Cerebellar nuclear complex (tissue), 1 donor: ENCODE results near the gene FAF1.
A peak's percentile ranks its signal among the peaks of the same experiment; 100 is the strongest.

ENCODE experiments used
- DNase-seq, 2 experiments: peaks; one replicate each; lab custom pipeline; 2025; lab: John Stamatoyannopoulos, UW

FAF1 gene

DNA sequence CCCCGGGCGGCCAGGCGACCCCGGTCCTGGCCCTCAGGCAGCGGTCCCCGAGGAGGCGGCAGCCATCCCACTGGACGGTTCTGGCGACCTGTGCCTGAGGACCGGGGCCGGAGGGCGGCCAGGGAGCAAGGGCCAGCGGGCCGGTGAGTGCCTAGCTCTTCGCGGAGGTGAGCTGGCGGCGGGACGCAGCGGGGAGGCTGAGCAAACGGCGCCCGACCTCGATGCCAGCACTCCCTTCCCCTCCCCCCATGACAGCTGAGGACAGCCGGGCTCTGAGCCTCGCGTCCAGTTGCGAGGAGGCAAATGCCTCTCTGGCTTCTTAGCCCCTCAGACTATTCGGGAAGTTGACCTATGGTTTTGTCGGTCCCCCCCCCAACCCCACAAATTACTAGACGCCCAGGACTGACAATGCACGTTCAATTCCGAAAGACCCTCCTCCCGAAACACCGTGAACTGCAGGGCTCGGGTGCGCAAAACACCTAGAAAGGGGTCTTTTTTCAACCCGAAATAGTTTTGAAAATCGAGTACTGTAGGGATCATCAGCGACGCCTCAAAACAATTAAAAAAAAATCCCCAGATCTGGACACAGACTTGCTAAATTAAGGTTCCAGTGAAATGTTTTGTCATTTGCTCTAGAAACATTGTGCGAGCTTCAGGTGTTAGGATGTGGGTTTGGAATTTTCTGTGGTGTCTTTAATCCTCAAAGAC lies 18.2 kb upstream of the FAF1 start:
- no peak for DNase-seq

DNA sequence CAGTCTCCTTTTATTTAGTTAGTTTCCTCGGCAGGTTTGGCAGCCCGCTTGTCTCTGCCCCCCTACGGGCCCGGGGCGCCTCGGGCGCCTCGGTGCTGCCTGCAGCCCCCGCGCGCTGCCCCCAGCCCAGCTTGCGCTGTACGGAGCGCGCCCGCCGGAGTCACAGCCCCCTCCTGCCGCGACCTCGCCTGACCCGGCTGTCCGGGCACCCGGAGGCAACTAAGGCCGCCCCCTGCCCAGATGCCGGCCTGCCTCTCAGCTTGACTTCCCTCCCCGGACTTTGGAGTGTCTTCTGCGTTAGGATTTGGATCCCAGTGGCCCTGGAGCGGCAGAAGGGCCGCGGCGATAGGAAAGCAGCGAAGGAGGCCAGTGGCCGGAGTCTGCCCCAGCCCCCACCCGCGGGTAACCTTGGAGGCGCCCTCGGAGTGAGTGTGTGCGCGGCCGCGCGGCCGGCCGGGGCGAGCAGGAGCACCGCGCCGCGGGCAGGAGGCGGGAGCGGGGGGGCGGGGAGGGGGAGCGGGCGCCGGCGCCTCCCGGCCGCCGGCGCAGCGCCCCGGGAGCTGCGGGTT lies 17.6 kb upstream of the FAF1 start:
- DNase-seq: no peak

DNA sequence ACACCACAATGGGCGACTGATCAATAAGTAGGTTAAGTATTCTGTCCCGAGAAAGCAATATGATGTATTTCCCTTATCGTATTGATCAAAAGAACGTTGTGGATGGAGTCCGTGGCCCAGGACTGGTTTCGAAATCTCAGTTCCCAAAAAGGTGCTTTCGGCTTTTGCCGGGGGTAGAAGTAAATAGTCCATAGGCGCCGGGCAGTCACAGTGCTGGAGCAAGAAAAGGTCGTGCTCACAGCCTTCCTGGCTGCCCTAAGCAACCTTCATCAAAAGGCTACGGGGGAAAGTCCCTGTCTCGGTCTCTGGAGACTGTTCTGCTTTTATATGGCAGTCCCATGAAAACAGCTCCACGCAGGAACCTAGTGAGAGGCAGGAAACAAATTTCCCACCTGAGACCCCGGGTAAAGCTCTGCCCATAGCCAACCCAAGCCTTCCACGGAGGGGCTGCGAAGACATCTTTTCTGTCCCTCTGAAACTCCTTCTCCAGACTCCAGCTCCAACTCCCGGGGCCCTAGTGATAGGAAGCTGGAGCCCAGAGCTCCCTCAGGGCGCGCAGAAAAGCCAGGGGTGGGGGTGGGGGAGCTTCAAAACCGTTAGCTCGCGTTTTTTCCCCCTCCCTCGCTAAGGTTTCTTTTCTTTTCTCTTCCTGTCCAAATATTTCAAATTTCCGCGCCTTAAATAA lies 17.0 kb upstream of the FAF1 start:
- DNase-seq: no peak

DNA sequence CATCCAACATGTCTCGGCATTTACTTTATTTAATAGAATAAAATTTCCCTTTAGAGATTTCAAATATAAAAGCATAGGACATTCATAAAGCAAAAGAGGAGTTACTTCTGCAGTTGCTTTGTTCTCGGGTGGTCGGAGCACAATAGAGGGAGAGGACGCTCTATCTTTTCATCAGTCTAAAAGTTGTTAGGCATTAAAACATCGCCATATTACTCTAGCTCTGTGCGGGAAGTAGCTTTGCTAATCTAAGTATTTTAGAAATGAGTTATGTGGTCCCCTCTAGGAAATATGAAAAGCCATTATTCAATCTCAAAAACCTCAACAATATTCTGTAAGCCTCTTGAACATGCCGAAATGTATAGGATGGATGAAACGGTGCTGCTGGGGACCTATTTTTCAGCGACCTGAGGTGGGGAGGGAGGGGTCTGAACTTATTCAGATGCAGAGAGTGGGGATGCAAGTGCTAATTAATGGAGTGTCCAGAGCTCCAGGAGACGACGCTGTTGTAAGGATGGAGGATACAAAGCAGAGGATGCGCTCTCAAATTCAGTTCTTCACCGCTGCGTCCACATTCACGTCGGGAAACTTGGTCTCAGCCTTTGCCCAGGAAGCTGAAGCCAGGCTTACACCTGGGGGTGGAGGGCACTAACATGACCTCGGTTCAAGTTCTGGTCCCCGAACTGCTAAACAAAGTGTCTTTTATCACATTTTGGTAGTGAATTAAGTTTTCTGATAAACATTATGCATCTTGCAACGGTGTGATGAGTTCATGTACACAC lies 16.2 kb upstream of the FAF1 start:
- no peak for DNase-seq

DNA sequence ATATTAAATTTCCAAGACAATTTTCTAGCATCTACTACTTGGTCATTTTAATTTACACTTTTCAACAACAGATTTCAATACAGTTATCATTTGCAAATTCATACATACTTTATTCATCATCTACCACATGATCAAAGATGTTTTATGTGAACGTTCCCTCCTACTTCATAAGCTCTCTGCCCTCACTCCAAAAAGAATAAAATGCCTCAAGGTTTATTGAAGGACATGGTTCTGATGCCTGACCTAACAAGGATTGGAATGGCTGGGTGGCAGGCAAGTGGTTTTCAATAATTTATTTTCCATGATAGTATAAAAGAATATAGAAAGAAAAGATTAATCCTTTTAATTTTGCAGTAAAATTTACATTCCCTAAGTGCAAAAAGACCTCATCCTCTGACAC lies 15.4 kb upstream of the FAF1 start:
- no peak for DNase-seq

DNA sequence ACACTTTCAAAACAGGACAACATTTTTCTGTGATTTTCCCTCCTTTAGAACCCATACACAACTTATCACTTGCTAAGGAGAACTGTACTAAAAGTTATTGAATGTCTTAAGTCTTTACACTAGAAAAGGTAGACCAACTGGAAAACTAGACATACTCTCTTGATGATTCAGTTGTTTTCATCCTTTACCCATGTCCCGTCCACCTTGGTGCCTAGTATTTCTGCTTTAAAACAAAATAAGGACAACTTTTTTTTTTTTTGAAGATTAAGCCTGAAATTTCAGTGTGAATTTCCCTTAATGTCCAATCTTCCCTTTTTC lies 14.5 kb upstream of the FAF1 start:
- no peak for DNase-seq

DNA sequence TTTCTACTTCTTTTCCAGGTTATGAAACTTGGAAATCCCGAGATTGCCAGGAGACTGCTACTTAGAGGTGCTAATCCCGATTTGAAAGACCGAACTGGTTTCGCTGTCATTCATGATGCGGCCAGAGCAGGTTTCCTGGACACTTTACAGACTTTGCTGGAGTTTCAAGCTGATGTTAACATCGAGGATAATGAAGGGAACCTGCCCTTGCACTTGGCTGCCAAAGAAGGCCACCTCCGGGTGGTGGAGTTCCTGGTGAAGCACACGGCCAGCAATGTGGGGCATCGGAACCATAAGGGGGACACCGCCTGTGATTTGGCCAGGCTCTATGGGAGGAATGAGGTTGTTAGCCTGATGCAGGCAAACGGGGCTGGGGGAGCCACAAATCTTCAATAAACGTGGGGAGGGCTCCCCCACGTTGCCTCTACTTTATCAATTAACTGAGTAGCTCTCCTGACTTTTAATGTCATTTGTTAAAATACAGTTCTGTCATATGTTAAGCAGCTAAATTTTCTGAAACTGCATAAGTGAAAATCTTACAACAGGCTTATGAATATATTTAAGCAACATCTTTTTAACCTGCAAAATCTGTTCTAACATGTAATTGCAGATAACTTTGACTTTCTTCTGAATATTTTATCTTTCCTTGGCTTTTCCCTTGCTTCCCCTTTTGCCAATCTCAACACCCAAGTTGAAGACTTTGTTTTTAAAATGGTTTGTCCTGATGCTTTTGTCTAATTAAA lies 14.0 kb upstream of the FAF1 start:
- DNase-seq: no peak

DNA sequence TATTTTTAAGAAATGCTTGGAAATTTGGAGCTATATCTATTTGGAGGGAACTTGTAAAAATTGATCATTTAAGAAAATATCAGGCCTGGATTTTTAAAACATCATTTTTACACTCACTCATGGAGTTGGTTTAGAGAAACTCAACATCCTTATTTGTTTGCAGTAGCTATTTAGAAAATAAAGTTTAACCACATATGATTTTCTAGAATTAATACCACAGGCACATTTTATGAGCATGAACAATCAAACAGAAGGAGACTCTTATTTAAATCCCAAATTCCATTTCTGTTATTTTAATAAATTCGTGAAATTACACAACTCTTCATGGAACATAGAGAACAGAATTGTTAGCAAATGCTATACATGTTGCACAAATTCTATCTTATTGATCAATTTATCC lies 13.2 kb upstream of the FAF1 start:
- DNase-seq: no peak

DNA sequence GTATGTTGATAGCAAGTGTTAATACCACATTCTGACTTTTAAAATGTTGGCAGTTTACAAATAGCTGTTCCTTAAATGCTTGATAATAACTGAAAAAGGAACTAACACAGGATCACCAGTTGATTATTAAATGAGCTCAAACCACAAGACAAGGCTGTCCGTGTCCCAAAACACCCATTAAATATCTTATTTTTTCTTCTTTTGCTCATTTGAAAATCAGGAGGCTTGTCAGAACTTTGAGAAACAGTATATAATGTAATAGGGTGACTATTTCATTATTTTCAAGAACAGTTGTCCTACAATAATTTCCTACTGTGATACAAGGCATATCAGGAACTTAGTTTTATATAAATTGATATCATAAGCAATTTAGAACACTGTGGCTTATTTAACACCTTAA lies 12.7 kb upstream of the FAF1 start:
- no peak for DNase-seq

DNA sequence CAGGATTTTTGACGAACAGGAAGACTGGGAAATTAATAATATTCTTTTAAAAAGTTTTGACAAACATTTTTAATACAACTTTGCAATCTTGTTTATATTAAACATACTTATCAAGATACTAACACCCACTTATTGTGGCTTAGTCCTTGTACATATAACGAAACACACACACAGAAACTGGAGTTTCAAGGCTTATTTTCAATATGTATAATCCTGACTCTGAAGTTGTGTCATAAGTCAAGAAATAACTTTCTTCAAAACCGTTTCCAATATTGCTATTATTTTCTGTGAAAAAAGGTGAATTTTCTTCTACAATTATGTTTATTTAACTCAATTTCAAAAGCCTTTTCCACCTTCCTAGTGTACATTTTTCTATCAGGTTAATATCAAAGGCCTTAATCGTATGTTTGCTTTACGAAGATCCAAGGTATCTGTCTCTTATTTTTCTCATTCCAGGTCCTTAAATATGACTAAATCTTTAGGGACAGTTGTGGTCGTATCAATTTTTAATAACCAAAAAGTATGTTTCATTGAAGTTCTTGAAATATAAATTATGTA lies 11.8 kb upstream of the FAF1 start:
- DNase-seq: no peak

DNA sequence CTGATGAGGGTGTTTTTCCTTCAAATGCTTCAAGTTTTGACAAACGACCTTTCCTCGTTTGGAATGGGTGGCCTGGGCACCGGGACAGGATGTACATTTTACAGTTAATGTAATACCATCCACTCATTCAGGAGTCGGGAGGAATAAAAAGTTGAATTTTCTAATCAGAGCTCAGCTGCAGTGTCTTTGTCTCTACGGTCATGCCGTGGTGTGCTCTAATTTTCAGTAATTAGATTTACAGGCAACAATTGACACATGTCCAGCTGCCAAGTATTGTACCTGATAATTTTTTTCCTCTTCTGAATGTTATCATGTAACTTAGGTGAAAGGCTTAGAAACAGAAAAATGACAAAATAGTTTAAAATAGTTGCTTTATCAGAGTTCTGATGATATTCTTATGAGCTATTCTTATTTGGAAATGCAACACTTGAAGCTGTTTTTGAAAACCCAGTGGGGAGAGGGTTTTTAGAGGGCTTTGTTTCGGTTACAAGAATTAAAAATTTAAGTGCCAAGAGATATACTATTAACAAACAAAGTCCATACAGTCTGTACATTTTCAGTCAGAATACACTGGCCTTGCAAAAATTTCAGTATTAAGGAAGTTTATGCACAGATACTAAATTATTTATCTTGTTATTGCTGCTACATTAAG lies 11.0 kb upstream of the FAF1 start:
- no peak for DNase-seq

DNA sequence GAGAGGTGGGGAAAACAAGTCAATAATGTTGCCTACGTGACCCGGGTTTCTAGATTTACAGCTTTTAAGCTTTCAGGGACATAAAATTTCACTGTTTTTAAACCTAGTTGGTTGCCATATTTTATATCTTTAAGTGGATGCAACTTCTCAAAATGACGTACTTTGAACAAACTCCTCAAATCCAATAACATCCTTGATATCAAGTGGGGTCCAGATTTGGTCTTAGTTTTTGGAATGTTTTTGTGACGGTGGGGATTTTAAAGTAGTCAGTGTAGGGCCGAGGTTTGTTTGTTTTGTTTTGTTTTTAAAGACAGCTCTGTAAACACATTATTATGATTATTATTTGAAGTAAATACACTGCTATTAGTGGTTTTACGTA lies 10.4 kb upstream of the FAF1 start:
- DNase-seq: no peak

DNA sequence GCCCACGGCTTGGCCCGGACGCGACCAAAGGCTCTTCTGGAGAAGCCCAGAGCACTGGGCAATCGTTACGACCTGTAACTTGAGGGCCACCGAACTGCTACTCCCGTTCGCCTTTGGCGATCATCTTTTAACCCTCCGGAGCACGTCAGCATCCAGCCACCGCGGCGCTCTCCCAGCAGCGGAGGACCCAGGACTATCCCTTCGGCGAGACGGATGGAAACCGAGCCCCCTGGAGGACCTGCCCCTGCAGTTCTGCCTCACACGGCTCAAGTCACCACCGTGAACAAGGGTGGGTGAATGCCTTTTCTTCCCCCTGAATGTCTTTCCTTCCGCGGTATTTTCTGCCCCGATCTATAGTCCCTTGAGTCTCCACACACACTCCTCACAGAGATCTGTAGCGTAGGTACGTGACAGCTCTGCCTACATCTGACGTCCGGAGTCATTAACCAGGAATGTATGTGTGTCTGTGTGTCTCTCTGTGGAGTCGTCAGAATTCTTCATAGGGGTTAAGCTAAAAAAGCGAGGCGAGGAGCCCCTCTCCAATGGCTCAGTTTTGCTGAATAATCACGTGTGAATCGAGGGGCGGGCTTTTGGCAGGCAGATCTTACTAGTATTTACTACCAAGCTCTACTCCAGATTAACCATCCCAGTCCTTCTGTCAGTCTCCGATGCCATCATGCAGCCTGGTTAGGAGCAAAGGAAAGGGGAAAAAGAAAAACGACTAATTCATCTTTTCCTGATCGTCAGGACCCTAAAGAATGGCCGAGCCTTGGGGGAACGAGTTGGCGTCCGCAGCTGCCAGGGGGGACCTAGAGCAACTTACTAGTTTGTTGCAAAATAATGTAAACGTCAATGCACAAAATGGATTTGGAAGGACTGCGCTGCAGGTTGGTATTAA lies 9.8 kb upstream of the FAF1 start, which contains the start of gene CDKN2C:
Gene CDKN2C, plus strand, starts transcription at position 635 of the 898 bp plus-strand sequence. Its CDS starts 124 bp downstream, at position 759.
- peak; percentile 37 to 50 for DNase-seq

DNA sequence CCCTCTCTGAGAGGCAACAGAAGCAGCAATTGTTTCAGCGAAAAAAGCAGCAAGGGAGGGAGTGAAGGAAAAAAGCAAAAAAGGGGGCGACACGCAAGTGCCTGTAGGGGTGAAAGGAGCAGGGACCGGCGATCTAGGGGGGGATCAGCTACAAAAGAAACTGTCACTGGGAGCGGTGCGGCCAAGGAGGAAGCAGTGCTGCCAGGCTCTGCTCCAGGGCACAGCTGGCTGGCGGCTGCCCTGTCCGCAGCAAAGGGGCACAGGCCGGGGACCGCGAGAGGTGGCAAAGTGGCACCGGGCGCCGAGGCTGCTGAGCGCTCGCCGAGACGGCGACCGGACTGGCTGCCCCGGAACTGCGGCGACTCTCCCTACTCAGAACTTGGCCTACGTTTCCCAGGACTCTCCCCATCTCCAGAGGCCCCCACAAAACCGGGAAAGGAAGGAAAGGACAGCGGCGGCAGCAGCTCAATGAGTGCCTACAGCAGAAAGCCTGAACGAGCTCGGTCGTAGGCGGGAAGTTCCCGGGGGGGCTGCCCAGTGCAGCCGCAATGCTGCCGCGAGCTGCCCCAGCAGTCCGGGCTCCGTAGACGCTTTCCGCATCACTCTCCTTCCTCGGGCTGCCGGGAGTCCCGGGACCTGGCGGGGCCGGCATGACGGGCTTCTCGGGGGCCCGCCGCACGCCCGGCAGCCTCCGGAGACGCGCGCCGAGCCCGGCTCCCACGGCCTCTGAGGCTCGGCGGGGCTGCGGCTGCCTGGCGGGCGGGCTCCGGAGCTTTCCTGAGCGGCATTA lies 8.9 kb upstream of the FAF1 start:
- DNase-seq: no peak

DNA sequence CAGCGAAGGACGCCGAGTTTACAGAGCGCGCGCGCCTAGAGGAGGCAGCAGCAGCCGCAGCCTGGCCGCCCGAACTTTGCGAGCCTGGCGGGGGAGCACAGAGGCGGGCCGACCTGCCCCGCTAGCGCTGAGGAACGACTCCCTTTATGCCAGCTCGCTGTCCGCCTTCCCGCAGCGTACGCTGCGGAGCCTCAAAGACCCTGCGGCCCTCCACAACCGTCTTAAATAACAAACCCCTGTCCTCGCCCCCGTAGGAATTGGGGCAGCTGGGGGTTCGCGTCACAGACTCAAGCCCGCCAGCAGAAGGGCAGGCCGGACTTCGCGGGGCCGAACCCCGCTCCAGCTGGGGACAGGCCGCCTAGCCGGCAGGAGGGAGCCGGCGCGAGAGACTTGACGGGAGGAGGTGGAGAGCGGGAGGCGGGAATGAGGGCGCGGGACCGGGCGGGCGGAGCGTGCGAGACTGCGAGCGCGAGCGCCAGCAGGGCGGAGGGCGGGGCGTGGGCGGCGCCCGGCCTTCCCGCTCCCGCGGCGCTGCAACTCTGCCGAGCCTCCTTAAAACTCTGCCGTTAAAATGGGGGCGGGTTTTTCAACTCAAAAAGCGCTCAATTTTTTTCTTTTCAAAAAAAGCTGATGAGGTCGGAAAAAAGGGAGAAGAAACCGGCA lies 8.2 kb upstream of the FAF1 start:
- peak in 1 of 2 experiments; percentile 26 for DNase-seq

DNA sequence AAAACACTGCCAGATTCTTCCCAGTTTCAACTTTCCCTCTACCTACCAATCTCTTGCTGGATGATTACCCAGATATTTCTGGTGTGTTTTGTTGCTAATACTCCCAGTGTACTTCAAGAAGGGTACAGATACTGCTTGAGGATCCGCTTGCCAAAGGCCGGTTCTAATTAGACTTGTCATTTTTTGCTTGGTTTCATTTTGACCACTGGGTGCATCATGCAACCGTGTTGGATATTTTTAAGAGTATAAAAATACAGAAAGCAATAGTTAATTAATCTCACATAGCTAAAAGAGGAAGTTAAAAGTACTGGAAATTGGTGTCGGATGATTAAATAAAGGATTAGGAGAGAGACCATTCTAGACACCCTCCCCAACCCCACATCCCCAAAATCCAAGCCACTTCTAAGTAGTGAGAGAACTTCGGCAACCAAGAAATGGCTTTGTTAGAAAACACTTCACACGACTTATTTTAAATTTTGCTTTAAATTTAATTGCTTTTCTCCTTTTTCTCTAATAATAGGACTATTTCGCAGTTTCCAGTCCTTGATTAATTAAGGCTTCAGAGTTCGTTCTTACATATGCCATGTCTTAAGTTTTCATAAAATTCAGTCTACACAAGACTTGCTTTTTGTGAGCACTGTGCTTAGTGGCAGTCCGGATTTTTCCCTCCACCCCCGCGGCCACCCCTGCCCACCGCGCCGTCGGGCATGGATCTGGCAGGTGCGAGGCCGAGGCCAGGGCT lies 7.5 kb upstream of the FAF1 start:
- no peak for DNase-seq

DNA sequence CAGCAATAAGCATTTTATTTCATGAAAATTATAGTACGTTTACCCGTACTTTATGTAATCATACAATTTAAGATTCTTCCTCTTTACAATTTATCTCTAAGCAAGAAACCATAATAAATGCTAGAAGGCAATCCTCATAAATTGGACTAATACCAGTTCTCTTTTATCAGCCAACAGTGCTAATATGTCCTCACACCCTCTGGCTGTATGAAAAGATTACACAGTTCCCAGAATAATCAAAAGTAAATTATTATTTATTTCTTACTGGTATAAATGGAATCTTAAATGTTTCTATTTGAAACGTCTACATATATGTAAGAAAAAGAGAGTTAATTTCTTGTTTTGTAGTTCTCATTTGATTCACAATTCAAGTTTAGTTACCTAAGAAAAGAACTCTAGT lies 6.9 kb upstream of the FAF1 start:
- DNase-seq: no peak

DNA sequence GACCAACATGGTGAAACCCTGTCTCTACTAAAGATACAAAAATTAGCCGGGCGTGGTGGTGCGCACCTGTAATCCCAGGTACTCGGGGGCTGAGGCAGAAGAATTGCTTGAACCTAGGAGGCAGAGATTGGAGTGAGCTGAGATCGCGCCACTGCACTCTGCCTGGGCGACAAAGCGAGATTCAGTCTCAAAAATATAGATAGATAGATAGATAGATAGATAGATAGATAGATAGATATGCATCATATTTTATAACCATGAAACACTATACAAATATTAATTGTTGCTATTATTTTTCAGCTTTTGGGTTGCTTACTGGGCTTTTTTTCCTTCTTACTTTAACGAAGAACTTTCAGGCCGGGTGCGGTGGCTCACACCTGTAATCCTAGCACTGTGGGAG lies 4.8 kb upstream of the FAF1 start:
- no peak for DNase-seq
